ENCODE measurements around the gene ARHGEF7.
"Not testable (repeated sequence)": the region's sequence is repeated elsewhere in the genome, so short reads cannot be mapped to it uniquely, and the experiment has no call there.

Gene ARHGEF7

DNA sequence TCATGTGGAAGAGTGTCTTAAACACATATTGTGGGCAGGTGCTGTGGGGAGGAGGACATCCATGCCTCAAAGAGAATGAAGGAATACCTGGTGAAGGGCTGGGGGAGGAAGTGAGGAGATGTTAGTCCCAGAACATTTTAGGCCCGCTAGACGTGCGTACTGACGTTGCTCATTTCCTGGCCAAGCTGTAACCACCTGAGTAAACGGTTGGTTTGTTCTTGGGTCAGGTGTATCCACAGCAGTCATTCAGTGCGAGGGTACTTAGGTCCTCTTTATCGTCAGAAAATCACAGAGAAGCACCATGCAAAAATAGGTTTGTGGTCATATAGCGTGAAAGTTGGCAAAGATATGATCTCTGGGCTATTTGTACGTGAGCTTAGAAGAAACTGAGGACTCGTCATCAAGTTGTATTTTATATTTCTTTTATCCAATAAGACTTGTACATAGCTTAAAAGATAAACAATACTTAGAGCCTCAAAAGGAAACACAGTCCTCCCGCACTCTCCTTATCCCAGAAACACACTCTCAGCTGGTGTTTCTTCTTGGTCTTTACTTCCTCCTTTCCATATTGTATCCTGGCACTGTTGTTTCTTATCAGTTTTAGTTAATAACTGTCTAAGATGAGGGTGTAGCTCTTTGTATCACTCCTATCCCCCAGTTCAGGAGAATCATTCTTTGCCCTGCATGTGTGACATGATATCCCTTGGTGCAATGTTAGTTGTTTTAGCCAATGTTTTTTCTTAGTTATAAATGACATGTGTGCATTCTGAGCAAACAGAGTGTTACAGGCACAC lies 52.0 kb downstream of the ARHGEF7 start:
- DNase-seq = no peak

DNA sequence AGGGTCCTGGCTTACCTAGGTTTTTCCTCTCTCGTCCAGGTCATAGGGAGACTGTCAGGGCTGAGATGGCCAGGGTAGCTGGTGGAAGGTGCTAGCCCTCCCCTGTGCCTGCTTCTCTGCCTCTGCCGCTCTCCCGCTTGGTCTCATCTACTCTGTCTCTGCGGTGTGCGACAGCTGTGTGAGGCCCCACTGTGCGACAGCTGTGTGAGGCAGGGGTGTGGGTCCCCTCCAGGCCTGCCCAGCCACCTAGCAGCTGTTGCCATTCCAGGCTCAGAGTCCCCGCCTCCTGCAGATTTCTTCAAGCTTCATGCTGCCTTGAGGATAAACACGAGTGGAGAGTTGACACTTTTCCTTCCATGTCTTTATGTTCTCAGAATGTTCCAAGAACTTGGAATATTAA lies 53.0 kb downstream of the ARHGEF7 start:
- DNase-seq = no peak

GRCh38 chr13:111171112-111171511 lies 56.0 kb downstream of the ARHGEF7 start:
- DNase-seq = no peak

DNA sequence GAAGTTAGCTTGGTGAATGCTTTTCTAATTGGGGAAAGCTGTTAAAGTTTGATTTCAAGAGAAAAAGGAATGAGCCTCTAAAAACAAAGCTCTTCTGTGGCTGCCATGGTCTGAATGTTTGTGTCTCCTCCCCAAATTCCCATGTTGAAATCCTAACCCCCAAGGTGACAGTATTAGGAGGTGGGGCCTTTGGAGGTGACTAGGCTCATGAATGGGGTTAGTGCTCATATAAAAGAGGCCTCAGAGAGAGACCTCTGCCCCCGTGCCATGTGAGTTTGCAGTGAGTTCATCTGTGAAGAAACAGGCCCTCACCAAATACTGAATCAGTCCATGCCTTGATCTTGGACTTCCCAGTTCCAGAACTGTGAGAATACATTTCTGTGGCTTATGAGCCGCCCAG lies 56.5 kb downstream of the ARHGEF7 start:
- no peak for DNase-seq

GRCh38 chr13:111174377-111175114 lies 59.4 kb downstream of the ARHGEF7 start:
- no peak for DNase-seq

DNA sequence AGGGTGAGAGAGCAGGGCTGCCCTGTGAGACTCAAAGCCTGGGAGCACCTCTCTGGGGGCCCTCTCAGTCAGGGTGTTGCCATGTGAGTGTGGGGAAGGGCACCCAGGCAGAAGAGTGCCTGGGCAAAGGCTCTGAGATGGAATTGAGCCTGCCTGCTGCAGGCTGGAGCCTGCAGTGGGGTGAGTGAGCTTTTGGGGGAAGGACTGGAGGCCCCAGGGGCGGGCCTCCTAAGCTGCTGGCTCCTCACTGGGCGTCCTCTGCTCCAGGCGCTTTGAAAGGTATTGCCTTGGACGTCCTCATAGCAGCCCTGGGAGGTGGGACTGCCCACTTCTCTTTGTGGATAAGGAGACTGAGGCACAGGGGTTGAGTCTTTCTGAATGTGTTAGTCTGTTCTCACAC lies 60.3 kb downstream of the ARHGEF7 start:
- no peak for DNase-seq

DNA sequence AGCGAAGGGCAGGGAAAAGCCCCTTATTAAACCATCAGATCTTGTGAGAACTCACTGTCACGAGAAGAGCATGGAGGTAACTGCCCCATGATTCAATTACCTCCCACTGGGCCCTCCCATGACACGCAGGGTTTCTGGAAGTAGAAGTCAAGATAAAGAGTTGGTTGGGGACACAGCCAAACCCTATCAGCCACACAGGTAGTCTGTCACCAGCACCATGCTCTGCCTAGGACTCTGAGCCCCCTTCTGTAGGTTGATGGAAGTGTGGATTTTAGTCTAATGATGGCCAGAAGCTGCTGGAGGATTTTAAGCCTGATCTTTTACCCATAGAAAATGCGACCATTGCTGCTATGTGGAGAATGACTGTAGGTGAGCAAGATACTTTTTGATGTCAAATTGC lies 60.8 kb downstream of the ARHGEF7 start:
- DNase-seq = no peak

GRCh38 chr13:111176421-111176820 lies 61.3 kb downstream of the ARHGEF7 start:
- no peak for DNase-seq

GRCh38 chr13:111177081-111177711 lies 62.1 kb downstream of the ARHGEF7 start:
- peak in 45 of 56 donors; percentile 15 to 83 (median 50) for DNase-seq

DNA sequence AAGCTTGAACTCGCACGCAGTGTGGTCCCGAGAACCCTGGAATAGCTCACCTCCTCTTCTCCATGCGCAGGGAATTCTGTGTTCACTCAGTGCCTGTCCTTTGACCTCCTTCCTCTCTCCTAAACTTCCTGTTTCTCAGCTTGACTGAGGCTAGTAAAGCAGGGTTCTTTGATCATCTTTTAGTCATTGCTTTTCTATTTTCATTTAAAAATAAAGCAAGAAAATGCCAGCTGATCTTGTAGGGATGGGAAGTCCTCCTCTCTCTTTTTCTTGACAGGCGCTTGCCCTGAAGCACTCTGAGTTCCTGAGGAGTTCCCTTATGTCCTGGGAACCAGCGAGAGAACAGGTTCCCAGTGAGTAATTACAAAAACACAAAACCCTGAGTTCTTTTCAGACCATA lies 62.8 kb downstream of the ARHGEF7 start:
- no peak for DNase-seq

- DNase-seq = peak in 3 of 56 donors; percentile 9 to 20 (median 17)
These were observed 63.3 kb downstream of the ARHGEF7 start for GRCh38 chr13:111178402-111178801.

DNA sequence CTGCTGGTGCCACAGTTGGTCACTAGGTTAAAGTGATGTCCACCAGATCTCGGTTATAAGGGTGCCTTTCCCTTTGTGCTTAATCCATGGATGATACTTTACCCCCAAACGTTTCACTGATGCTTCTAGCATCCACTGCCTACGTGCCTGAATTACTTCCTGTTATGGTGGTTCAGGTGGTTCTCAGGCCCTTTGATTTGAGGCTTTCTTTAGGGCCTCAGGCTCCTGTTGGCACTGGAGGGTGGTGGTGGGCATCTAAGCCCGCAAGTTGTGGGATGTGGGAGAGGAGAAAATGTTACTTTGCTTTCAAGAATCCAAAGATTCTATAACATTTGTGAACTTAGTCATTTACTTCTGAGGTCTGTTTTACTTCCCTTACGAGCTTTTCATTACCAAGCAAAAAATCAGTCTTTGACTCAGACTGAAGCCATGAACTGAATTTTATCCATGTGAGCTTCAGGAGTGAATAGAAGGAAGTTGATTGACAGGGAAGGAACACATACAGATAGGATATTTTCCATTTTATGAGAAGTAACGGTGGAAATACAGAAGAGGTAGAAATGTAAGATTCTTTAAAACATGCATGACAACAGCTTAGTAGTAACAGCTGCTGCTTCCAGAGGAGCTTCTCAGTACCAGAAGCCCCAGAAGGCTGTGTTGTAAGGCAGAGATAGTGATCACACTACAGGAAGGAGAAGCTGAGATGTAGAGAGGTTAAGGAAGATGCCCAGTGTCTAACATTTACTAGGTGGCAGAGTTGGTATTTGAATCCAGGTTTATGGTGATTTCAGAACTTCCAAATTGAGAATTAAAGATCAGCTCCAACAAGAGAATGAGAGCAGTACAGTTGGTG lies 65.0 kb downstream of the ARHGEF7 start:
- no peak for DNase-seq

GRCh38 chr13:111181977-111182376 lies 66.9 kb downstream of the ARHGEF7 start:
- no peak for DNase-seq

DNA sequence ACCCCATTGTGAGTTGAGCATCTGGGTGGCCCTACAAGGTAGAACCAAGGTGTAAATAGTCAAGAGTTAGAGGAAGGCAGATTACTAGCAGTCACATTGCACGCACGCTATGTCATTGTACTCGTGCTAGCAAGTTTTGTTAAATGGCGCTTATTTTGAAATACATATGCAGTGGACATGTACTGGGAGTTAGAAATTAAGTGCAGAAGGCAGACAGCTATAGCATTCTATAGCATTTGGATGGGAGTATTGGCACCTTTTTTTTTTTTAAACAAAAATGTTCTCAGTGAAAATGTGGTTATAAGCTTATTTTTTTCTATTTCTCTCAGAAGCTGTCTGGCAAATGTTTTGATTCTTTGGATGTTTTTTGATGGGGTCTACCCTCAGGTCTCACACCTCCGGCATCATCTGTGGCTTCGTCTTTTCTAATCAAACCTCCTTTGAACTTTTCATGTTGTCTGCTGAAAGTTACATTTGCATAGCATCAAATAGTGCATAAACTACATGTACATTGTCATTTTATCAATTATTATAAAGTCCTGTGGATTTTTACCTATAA lies 68.1 kb downstream of the ARHGEF7 start:
- no peak for DNase-seq

DNA sequence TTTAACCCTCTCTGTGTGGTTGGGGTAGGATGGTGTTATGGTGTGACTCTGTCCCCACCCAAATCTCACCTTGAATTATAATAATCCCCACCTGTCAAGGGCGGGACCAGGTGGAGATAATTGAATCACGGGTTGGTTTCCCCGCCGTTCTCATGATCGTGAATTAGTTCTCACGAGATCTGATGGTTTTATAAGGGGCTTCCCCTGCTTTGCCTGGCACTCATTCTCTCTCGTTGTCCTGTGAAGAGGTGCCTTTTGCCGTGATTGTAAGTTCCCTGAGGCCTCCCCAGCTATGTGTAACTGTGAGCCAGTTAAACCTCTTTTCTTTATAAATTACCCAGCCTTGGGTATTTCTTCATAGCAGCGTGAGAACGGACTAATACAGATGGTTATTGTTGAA lies 68.8 kb downstream of the ARHGEF7 start:
- DNase-seq = no peak

GRCh38 chr13:111184458-111185401 lies 69.6 kb downstream of the ARHGEF7 start:
- DNase-seq = peak in 15 of 56 donors; percentile 20 to 64 (median 39)

- peak in 2 of 56 donors; percentile 20 to 40 for DNase-seq
These were observed 71.3 kb downstream of the ARHGEF7 start for GRCh38 chr13:111186305-111186935.

- no peak for DNase-seq
These were observed 72.9 kb downstream of the ARHGEF7 start for GRCh38 chr13:111187960-111188541.

DNA sequence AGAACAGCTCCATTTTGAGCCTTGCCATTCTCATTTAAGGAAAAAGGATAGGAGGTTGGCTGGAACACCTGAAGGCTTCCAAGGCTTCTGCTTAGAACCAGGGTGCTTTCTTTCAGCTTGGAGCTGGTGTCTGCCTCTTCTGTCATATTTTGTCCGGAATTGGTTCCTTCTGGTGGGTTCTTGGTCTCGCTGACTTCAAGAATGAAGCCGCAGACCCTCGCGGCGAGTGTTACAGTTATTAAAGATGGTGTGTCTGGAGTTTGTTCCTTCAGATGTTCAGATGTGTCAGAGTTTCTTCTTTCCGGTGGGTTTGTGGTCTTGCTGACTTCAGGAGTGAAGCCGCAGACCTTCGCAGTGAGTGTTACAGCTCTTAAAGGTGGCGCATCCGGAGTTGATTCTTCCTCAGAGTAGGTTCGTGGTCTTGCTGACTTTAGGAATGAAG lies 74.0 kb downstream of the ARHGEF7 start:
- DNase-seq = not testable (repeated sequence)

Measured in amygdala (tissue), 56 donors.